ENCODE data around the gene CX3CR1.

DNA sequence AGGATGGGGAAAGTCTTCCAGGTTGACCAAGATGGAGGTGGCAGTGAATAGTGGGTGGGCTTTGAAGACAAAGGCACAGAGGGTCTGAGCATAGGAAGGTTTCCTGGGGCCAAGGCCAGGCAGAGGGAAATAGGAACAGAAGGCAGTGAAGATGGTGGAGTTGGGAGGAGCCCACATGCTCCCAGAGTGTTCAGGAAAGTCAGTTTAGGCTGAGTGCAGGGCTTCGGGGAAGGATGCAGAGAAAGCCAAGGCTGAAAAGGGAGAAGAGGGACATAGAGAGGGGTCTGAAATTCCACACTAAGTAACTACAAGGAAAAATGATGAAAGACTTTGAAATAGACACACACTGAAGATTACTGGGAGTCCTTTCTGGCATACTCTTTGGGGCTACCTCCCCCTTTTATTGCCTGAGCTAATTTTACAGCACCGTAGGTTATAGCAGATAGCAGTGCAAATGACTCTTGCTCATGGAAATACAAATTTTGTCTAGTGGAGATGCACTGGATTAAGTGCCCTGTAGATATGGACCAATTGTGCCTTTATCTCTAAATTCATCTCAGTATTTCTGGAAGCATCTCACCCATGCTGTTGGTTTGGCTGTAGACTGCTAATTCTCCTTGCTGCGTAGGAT lies 3.8 kb downstream of the CX3CR1 start:
- TF ChIP-seq, protein P1, sequence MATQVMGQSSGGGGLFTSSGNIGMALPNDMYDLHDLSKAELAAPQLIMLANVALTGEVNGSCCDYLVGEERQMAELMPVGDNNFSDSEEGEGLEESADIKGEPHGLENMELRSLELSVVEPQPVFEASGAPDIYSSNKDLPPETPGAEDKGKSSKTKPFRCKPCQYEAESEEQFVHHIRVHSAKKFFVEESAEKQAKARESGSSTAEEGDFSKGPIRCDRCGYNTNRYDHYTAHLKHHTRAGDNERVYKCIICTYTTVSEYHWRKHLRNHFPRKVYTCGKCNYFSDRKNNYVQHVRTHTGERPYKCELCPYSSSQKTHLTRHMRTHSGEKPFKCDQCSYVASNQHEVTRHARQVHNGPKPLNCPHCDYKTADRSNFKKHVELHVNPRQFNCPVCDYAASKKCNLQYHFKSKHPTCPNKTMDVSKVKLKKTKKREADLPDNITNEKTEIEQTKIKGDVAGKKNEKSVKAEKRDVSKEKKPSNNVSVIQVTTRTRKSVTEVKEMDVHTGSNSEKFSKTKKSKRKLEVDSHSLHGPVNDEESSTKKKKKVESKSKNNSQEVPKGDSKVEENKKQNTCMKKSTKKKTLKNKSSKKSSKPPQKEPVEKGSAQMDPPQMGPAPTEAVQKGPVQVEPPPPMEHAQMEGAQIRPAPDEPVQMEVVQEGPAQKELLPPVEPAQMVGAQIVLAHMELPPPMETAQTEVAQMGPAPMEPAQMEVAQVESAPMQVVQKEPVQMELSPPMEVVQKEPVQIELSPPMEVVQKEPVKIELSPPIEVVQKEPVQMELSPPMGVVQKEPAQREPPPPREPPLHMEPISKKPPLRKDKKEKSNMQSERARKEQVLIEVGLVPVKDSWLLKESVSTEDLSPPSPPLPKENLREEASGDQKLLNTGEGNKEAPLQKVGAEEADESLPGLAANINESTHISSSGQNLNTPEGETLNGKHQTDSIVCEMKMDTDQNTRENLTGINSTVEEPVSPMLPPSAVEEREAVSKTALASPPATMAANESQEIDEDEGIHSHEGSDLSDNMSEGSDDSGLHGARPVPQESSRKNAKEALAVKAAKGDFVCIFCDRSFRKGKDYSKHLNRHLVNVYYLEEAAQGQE (IDR thresholded peaks at IDR 0.05; ENCODE audit: insufficient read depth in 1 of 2, low read depth in 2 of 2, low read length in 1 of 2): no peak
- TF ChIP-seq, protein P2, sequence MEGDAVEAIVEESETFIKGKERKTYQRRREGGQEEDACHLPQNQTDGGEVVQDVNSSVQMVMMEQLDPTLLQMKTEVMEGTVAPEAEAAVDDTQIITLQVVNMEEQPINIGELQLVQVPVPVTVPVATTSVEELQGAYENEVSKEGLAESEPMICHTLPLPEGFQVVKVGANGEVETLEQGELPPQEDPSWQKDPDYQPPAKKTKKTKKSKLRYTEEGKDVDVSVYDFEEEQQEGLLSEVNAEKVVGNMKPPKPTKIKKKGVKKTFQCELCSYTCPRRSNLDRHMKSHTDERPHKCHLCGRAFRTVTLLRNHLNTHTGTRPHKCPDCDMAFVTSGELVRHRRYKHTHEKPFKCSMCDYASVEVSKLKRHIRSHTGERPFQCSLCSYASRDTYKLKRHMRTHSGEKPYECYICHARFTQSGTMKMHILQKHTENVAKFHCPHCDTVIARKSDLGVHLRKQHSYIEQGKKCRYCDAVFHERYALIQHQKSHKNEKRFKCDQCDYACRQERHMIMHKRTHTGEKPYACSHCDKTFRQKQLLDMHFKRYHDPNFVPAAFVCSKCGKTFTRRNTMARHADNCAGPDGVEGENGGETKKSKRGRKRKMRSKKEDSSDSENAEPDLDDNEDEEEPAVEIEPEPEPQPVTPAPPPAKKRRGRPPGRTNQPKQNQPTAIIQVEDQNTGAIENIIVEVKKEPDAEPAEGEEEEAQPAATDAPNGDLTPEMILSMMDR (IDR thresholded peaks at IDR 0.05): no peak
- TF ChIP-seq SIN3A (IDR thresholded peaks at IDR 0.05; ENCODE audit: borderline replicate concordance, insufficient read depth, low read depth, low read length) (no peak), TCF7L2 (IDR thresholded peaks at IDR 0.05; ENCODE audit: low read depth, low read length) (no peak)

Data from Panc1 (cell line).